Measurements from ENCODE around the gene SFT2D1.
"Not testable (repeated sequence)": the region's sequence is repeated elsewhere in the genome, so short reads cannot be mapped to it uniquely, and the experiment has no call there.

Gene SFT2D1

GRCh38 chr6:166362427-166362826 lies 20.1 kb upstream of the SFT2D1 start:
- not testable (repeated sequence) for DNase-seq

GRCh38 chr6:166361077-166361429 lies 18.7 kb upstream of the SFT2D1 start:
- no peak for DNase-seq

GRCh38 chr6:166360243-166361076 lies 18.1 kb upstream of the SFT2D1 start:
- no peak for DNase-seq

GRCh38 chr6:166355552-166355951 lies 13.2 kb upstream of the SFT2D1 start:
- DNase-seq = no peak

GRCh38 chr6:166354965-166355364 lies 12.6 kb upstream of the SFT2D1 start:
- no peak for DNase-seq

GRCh38 chr6:166354143-166354542 lies 11.8 kb upstream of the SFT2D1 start:
- DNase-seq = no peak

GRCh38 chr6:166353507-166353906 lies 11.2 kb upstream of the SFT2D1 start:
- no peak for DNase-seq

- DNase-seq = no peak
Measured at GRCh38 chr6:166352923-166353322, 10.6 kb upstream of the SFT2D1 start.

GRCh38 chr6:166351715-166352285 lies 9.5 kb upstream of the SFT2D1 start:
- DNase-seq = peak; percentile 67 to 75

GRCh38 chr6:166348305-166348949 lies 6.1 kb upstream of the SFT2D1 start:
- no peak for DNase-seq

GRCh38 chr6:166346965-166347364 lies 4.6 kb upstream of the SFT2D1 start:
- no peak for DNase-seq

- no peak for DNase-seq
Measured at GRCh38 chr6:166346449-166346848, 4.1 kb upstream of the SFT2D1 start.

GRCh38 chr6:166345672-166346071 lies 3.3 kb upstream of the SFT2D1 start:
- not testable (repeated sequence) for DNase-seq

- not testable (repeated sequence) for DNase-seq
Measured at GRCh38 chr6:166344921-166345320, 2.6 kb upstream of the SFT2D1 start.

GRCh38 chr6:166344240-166344639 lies 1.9 kb upstream of the SFT2D1 start:
- DNase-seq = no peak

- peak; percentile 49 to 77 for DNase-seq
Measured at GRCh38 chr6:166343150-166343487, 774 bp upstream of the SFT2D1 start.

- DNase-seq = peak in 1 of 2 experiments; percentile 41
Measured at GRCh38 chr6:166341977-166342348, 382 bp downstream of the SFT2D1 start.

GRCh38 chr6:166341464-166341863 lies 881 bp downstream of the SFT2D1 start:
- peak; percentile 42 to 47 for DNase-seq

GRCh38 chr6:166338854-166339253 lies 3.5 kb downstream of the SFT2D1 start:
- no peak for DNase-seq

- DNase-seq = no peak
Measured at GRCh38 chr6:166336847-166337246, 5.5 kb downstream of the SFT2D1 start.

- no peak for DNase-seq
Measured at GRCh38 chr6:166335378-166336302, 6.7 kb downstream of the SFT2D1 start.

- no peak for DNase-seq
Measured at GRCh38 chr6:166334878-166335277, 7.5 kb downstream of the SFT2D1 start.

All from Kasumi-1 (cell line).